NCI-H345 treated with DMSO at 0.1 percent for 48 hours (cell line): ENCODE data around the gene WDTC1.
A peak's percentile ranks its signal among the peaks of the same experiment; 100 is the strongest.

Source experiments
- DNase-seq: peaks from one replicate; lab custom pipeline; 2025; ENCODE audit not compliant: unreplicated experiment; lab: John Stamatoyannopoulos, UW

Gene WDTC1

GRCh38 chr1:27351541-27352107 is 117.2 kb downstream of the WDTC1 start:
- DNase-seq: no peak

- no peak for DNase-seq
These were observed 118.7 kb downstream of the WDTC1 start for GRCh38 chr1:27353166-27353565.

- DNase-seq: no peak
These were observed 119.2 kb downstream of the WDTC1 start for GRCh38 chr1:27353629-27354028.

GRCh38 chr1:27355683-27356082 is 121.3 kb downstream of the WDTC1 start:
- no peak for DNase-seq

GRCh38 chr1:27356277-27356618 is 121.8 kb downstream of the WDTC1 start:
- no peak for DNase-seq

GRCh38 chr1:27356619-27357280 is 122.3 kb downstream of the WDTC1 start:
- DNase-seq: no peak

GRCh38 chr1:27357281-27358037 is 123.0 kb downstream of the WDTC1 start:
- peak; percentile 37 for DNase-seq
